Measurements from ENCODE around the gene TRPC3.

The TRPC3 gene

DNA sequence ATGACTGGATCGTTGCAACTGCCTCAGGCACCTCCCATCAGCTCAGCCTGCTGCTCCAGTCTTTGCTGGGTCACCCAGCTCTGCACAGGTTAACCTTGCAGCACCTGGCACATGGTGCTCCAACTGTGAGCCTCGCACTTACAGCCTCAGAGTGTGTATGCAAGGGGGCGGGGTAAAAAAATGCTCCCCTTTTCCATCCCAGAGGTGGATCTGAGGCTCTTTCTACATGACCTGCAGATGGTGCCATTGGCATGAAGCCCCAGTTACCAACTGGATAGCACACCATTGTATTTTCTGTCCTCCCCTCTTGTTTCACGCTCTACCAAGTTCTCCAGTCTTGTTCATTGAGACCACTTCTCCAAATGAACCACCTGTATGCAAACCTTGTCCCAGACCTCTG is 46.2 kb upstream of the TRPC3 start:
- Histone ChIP-seq H3K4me3 (ENCODE audit: low read depth, low read length) (no peak overlapping the region), H3K9me3 (ENCODE audit: control insufficient read depth, insufficient read depth, low read depth, low read length) (no peaks in the 10 kb centered on the region), H3K36me3 (ENCODE audit: control insufficient read depth in 2 of 2, insufficient read depth in 1 of 2, low read length in 2 of 2) (no peaks in the 10 kb centered on the region), H3K4me1 (ENCODE audit: control insufficient read depth, insufficient read depth, low read length) (no peaks in the 10 kb centered on the region), H3K27ac (ENCODE audit: extremely low read depth, low read depth, low read length) (no peak overlapping the region)
- POLR2A ChIA-PET, result no interaction called here
- no peak for TF ChIP-seq ZNF560 (tag by site-specific recombination; IDR thresholded peaks at IDR 0.05; ENCODE audit: borderline replicate concordance)
- TF ChIP-seq ZSCAN16 (tag by site-specific recombination; IDR thresholded peaks at IDR 0.05), result no peak
- TF ChIP-seq IKZF3 (tag by site-specific recombination; IDR thresholded peaks at IDR 0.05), result no peak
- no peak for TF ChIP-seq ZNF114 (tag by site-specific recombination; IDR thresholded peaks at IDR 0.05)
- TF ChIP-seq, protein P1, sequence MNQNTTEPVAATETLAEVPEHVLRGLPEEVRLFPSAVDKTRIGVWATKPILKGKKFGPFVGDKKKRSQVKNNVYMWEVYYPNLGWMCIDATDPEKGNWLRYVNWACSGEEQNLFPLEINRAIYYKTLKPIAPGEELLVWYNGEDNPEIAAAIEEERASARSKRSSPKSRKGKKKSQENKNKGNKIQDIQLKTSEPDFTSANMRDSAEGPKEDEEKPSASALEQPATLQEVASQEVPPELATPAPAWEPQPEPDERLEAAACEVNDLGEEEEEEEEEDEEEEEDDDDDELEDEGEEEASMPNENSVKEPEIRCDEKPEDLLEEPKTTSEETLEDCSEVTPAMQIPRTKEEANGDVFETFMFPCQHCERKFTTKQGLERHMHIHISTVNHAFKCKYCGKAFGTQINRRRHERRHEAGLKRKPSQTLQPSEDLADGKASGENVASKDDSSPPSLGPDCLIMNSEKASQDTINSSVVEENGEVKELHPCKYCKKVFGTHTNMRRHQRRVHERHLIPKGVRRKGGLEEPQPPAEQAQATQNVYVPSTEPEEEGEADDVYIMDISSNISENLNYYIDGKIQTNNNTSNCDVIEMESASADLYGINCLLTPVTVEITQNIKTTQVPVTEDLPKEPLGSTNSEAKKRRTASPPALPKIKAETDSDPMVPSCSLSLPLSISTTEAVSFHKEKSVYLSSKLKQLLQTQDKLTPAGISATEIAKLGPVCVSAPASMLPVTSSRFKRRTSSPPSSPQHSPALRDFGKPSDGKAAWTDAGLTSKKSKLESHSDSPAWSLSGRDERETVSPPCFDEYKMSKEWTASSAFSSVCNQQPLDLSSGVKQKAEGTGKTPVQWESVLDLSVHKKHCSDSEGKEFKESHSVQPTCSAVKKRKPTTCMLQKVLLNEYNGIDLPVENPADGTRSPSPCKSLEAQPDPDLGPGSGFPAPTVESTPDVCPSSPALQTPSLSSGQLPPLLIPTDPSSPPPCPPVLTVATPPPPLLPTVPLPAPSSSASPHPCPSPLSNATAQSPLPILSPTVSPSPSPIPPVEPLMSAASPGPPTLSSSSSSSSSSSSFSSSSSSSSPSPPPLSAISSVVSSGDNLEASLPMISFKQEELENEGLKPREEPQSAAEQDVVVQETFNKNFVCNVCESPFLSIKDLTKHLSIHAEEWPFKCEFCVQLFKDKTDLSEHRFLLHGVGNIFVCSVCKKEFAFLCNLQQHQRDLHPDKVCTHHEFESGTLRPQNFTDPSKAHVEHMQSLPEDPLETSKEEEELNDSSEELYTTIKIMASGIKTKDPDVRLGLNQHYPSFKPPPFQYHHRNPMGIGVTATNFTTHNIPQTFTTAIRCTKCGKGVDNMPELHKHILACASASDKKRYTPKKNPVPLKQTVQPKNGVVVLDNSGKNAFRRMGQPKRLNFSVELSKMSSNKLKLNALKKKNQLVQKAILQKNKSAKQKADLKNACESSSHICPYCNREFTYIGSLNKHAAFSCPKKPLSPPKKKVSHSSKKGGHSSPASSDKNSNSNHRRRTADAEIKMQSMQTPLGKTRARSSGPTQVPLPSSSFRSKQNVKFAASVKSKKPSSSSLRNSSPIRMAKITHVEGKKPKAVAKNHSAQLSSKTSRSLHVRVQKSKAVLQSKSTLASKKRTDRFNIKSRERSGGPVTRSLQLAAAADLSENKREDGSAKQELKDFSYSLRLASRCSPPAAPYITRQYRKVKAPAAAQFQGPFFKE (tag by site-specific recombination; IDR thresholded peaks at IDR 0.05; ENCODE audit: borderline replicate concordance), result no peak
- TF ChIP-seq YY1 (tag by site-specific recombination; IDR thresholded peaks at IDR 0.05), result no peak
- TF ChIP-seq ZNF10 (tag by site-specific recombination; IDR thresholded peaks at IDR 0.05), result no peak
- TF ChIP-seq ZNF211 (tag by site-specific recombination; IDR thresholded peaks at IDR 0.05; ENCODE audit: low read depth), result no peak
- no peak for TF ChIP-seq ZNF777 (tag by site-specific recombination; IDR thresholded peaks at IDR 0.05; ENCODE audit: borderline replicate concordance)
- TF ChIP-seq HOXC10 (CRISPR knock-in tag; IDR thresholded peaks at IDR 0.05), result no peak
- TF ChIP-seq ZNF354C (tag by site-specific recombination; IDR thresholded peaks at IDR 0.05; ENCODE audit: borderline replicate concordance, low read depth), result no peak
- peak; percentile 11; the same call in 1 of the 2 replicates for TF ChIP-seq ZNF654 (tag by site-specific recombination; IDR thresholded peaks at IDR 0.05; ENCODE audit: low read depth)
- TF ChIP-seq ZBTB26 (tag by site-specific recombination; optimal IDR thresholded peaks at IDR 0.05), result no peak
- TF ChIP-seq, protein P2, sequence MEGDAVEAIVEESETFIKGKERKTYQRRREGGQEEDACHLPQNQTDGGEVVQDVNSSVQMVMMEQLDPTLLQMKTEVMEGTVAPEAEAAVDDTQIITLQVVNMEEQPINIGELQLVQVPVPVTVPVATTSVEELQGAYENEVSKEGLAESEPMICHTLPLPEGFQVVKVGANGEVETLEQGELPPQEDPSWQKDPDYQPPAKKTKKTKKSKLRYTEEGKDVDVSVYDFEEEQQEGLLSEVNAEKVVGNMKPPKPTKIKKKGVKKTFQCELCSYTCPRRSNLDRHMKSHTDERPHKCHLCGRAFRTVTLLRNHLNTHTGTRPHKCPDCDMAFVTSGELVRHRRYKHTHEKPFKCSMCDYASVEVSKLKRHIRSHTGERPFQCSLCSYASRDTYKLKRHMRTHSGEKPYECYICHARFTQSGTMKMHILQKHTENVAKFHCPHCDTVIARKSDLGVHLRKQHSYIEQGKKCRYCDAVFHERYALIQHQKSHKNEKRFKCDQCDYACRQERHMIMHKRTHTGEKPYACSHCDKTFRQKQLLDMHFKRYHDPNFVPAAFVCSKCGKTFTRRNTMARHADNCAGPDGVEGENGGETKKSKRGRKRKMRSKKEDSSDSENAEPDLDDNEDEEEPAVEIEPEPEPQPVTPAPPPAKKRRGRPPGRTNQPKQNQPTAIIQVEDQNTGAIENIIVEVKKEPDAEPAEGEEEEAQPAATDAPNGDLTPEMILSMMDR (tag by site-specific recombination; IDR thresholded peaks at IDR 0.05), result 0 out of 2 replicates have a peak, but pooled peaks have one; percentile 15
- no peak for TF ChIP-seq ZBTB7A (tag by site-specific recombination; IDR thresholded peaks at IDR 0.05; ENCODE audit: low read depth)
- TF ChIP-seq ZNF350 (tag by site-specific recombination; IDR thresholded peaks at IDR 0.05), result no peak
- TF ChIP-seq ZNF16 (tag by site-specific recombination; IDR thresholded peaks at IDR 0.05; ENCODE audit: low read depth), result no peak
- CTCF ChIA-PET, result interaction anchor here (0.6 kb wide), 1 partner anchor 717 kb away, joined by 3 read pairs; no protein-coding TSS in a partner anchor
